NCI-H1417 (cell line): ENCODE data around the gene DOCK3.
"Not testable (repeated sequence)": the region's sequence is repeated elsewhere in the genome, so short reads cannot be mapped to it uniquely, and the experiment has no call there.

Source experiments
- DNase-seq, 3 experiments: peaks; one replicate each; lab custom pipeline; 2025; lab: John Stamatoyannopoulos, UW

DOCK3 gene

DNA sequence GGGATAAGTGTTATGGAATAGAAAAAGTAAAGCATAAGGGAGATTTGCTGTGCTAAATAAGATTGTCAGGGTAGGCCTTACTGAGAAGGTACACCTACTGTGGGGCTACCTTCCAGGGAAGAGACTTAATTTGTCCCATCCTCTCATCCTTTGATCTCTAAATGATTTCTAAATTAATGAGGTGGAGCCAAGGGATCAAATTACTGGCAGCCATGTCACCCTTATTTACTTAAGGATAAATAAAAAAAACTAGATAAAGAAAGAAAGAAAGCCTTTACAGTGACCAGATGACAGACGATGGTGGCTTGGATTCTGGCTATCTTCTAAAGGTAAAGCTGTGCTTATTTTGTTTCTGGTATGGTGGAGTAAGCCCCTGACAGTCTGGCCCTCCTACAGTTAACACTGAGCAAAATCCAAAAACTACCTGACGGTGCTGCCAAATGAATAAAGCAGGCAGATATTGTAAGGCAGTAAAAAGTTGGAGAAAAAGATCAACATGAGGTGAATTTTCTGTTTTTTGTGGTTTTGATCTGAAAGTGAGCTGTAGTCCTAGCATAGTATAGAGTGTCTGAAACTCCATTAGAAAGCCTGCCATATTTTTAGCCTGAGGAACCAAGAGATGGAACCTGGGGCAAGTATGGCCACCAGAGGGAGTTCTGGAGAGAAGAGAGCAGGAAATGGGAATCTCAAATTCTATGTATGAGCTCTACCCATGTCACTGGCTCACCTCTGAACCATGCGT, 425.2 kb downstream of the DOCK3 start:
- peak; percentile 31 to 59 (median 31) for DNase-seq

- no peak for DNase-seq
These were observed 425.8 kb downstream of the DOCK3 start for GRCh38 chr3:51100536-51100851.

DNA sequence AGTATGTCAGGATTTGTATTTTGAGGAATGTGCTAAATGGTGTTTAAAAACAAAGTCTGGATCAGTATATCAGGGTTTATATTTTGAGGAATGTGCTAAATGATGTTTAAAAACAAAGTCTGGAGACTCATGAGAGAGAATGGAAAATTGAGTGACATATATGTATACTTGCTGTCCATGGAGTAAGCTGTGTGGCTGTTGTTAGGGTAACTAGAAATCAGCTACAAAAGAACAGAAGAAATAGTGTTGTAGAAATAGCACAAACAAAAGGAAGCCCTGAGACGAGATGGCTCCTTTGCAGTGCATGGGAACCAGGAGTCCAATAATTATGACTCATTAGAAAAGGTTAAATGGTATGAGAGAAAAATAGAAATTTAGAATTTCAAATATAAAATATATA, 427.7 kb downstream of the DOCK3 start:
- DNase-seq = no peak

DNA sequence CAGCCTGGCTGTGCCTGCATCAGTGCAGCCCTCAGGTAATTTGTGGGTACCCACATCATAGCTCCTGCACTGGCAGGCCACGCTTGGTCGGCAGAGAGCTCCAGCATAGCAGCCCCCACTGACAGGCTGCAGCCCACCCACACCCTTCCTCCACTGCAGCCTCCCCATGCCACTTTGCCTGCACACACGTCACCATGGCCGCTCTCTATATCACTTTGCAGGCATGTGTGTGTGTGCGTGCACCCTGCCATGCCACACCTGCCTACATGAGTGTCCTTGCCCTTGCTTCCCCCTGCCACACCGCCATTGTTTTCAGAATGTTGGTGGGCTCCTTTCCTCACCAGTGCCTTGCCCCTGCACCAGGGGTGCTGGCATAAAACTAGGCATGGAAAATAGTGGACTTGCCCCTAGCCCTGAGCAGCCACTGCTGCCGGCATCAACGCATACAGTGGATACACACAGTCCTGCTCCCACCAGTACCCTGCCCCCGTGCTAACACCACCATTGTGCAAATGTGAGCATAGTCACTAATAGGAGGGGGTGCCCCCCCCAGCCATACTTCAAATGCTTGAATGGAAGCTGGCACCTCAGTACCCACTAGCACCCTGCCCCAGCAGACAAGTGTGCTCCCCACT, 431.6 kb downstream of the DOCK3 start:
- no peak for DNase-seq

DNA sequence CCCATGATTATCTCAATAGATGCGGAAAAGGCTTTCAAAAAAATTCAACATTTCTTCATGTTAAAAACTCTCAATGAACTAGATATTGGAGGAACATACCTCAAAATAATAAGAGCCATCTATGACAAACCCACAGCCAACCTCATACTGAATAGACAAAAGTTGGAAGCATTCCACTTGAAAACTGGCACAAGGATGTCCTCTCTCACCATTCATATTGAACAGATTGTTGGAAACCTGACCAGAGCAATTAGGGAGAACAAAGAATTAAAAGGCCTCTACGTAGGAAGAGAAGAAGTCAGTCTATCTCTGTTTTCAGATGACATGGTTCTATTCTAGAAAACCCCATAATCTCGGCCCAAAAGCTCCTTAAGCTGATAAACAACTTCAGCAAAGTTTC, 435.9 kb downstream of the DOCK3 start:
- no peak for DNase-seq

DNA sequence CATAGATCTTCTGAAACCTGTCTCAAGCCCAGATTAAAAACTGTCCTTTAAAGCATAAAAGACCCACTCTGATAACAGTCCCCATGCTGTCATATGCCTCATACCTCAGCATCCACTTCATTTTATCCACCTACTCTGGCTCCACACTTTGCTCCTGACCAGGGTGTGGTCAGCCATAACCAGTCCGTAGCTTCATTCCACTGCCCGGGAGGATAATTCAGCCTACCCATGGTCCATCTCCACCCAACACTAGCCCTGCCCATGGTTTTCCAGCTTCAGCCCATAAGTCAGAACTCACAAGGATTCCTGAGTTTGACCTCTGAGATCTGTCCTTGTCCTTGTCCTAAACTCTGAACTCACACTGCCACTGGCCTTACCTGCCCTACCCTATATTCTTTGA, 448.2 kb downstream of the DOCK3 start:
- DNase-seq = no peak

GRCh38 chr3:51123531-51123930, 448.8 kb downstream of the DOCK3 start:
- no peak for DNase-seq

DNA sequence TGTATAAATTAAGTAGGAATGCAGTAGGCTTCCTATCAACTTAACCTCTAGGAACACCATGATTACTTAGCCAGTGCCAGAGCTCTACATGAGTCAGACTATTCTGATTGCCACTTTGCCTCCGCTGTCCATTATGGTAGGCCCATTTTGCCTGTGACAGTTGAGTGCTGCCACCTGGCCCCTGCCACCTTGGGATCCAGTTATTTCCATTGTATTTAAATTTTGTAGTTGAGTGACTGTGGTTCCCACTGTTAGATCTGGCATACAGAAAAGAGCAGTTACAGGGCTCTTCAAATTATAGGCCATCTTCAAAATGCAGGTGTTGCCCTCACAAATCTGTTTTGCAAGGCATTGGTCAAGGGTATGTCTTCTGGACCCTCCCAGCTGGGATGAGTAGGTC, 456.9 kb downstream of the DOCK3 start:
- DNase-seq = not testable (repeated sequence)

DNA sequence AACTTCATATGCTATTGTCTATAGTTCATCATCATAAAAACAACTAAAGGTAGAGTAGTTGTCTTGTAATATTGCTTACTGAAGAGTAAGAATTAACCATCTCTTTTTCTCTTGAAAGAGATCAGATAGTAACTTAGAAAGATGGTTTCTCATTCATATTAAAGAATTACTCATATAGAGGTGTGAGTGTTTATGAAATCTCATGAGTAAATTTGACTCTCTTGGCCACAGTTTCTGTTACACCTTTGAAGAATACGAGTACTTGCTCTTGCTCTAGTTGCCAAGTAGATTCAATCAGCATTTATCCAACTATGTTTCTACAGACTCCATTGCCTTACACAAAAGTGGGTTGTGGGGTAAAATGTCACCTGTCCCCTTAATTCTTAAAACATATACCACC, 463.0 kb downstream of the DOCK3 start:
- no peak for DNase-seq

GRCh38 chr3:51139616-51140015, 464.9 kb downstream of the DOCK3 start:
- no peak for DNase-seq

- no peak for DNase-seq
These were observed 466.8 kb downstream of the DOCK3 start for GRCh38 chr3:51141573-51141972.

DNA sequence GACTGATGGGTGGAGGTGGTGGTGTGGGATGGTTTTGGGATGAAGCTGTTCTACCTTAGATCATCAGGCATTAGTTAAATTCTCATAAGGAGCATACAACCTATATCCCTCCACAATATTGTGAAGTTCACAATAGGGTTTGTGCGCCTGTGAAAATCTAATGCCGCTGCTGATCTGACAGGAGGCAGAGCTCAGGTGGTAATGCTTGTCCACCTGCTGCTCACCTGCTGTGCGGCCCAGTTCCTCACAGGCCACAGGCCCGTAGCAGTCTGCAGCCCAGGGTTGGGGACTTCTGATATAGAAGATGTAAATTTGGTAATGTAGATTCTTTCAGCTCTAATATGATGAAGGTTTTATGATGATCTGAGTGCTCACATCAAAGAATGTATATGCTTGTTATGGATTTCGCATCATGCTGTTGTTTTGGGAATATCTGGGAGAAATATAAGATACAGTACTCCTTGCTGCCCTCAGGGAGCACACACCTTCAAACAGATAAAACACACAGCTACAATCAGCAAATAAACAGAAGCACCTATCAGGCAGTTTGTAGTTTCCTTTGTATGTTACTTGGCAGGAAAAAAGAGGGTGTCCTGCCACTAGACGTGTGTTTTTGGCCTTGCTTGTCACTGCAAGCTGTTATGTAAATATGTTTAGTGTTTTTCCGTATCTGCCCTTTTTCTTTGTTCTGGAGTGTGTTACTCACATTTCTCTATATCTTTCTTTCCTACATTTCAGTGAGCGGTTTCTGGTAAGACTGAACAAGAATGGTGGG, 471.3 kb downstream of the DOCK3 start:
- no peak for DNase-seq

GRCh38 chr3:51146781-51147180, 472.1 kb downstream of the DOCK3 start:
- DNase-seq = no peak

GRCh38 chr3:51156147-51156546, 481.4 kb downstream of the DOCK3 start:
- no peak for DNase-seq

DNA sequence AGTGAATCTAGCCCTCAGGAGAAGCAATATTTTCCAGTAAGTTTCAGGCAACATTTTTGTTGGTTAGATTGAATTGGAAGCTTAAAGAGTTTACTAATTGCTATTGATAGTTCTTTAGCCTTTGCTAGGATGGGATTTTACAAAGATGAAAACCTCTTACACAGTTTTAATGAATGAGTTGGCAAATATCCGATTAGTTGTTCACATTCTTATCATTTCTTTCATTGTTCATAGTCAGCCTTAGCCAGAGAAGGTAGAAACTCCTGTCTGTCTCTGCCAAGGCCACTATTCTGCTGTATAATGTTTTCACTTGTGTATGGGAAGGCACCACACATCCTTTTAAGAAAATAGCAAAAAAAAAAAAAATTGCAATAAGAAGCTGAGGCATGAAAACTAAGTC, 488.3 kb downstream of the DOCK3 start:
- DNase-seq = no peak

- no peak for DNase-seq
These were observed 499.0 kb downstream of the DOCK3 start for GRCh38 chr3:51173518-51174271.

DNA sequence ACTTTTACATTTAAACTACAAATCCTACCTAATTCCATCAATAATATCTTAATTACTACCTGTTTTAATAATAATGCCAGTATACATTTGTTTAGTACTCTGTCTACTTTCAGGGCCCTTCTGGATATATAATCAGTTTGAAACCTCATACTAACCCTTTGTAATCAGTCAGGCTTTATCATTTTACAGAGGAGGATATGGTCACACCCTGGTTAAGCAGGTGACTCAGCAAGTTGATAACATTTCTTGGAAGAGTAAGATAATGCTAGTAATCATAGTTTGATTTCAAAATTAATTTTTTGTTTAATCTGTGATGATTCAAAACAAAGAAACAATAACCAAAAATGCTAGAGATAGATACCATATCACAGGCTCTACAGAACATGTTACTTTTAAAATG, 502.2 kb downstream of the DOCK3 start:
- no peak for DNase-seq

- DNase-seq = not testable (repeated sequence)
These were observed 511.7 kb downstream of the DOCK3 start for GRCh38 chr3:51186446-51186845.

- no peak for DNase-seq
These were observed 515.5 kb downstream of the DOCK3 start for GRCh38 chr3:51190199-51190598.

GRCh38 chr3:51190827-51191226, 516.1 kb downstream of the DOCK3 start:
- no peak for DNase-seq

DNA sequence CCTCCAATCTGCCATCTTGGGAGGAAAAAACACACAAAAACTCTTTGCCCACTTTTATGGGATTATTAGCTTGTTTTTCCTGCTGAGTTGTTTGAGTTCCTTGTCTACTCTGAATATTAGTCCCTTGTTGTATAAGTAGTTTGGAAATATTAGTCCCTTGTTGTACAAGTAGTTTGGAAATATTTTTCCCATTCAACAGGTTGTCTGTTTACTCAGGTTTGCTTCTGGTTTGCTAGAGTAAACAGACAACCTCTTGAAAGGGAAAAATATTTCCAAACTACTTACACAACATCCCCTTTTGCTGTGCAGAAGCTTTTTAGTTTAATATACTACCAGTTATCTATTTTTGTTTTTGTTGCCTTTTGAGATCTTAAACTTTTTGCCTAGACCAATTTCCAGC, 517.0 kb downstream of the DOCK3 start:
- DNase-seq = no peak

- DNase-seq = no peak
These were observed 523.8 kb downstream of the DOCK3 start for GRCh38 chr3:51198477-51198876.

DNA sequence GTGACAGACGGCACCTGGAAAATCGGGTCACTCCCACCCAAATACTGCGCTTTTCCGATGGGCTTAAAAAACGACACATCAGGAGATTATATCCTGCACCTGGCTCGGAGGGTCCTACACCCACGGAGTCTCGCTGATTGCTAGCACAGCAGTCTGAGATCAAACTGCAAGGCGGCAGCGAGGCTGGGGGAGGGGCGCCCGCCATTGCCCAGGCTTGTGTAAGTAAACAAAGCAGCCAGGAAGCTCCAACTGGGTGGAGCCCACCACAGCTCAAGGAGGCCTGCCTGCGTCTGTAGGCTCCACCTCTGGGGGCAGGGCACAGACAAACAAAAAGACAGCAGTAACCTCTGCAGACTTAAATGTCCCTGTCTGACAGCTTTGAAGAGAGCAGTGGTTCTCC, 524.6 kb downstream of the DOCK3 start:
- DNase-seq = not testable (repeated sequence)
